HG02943 (cell line): ENCODE data around the gene CDH4.
"Not testable (repeated sequence)": the region's sequence is repeated elsewhere in the genome, so short reads cannot be mapped to it uniquely, and the experiment has no call there.

ENCODE experiments used
- ATAC-seq: cut with Tn5 transposase; IDR thresholded peaks from one replicate; pipeline ENCODE4 v1.9.1; 2021; ENCODE audit warnings: mild to moderate bottlenecking, low read depth, moderate library complexity; ENCODE audit not compliant: unreplicated experiment

CDH4 gene

DNA sequence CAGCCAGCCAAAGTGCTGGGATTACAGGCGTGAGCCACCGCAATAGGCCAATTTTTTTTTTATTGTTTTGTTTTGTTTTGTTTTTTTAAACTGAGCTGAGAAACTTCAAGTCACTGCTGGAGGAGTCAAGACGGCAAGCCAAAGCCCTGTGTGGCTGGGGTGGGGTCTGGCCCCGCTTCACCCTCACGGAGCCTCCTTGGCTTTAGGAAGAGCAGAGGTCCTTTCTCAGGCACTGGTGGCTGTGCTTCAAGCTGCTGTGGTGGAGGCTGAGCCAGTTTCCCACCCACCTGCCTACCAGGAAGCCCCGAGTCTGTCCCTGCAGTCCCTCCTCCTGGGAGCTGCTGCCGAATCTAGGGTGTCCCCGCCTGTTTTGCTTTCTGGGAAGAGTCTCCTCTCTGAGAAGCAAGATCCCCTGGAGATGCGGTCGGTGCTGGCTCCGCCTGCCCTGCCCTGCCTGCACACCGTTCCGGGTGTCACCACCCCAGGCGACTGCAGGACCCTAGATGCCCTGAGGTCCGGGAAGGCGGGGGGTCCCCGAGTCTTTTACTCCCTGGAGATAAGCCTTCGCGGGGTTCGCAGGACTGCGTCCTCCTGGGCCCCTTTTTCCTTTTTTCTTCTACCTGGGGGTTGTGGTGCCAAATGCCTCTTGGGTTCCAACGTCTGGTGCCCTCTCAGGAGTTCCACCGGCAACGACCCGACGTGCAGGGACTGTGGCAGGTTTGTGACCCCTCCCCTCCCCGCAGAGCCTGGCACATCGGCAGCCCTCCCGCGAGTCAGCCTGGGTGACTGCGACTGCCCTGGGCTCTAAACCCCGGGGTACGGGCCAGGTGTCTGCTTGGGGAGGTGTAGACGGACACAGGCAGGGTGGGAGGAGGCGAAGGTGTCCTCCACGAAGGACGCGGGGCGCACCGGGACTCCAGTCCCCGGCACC lies 712.9 kb downstream of the CDH4 start:
- ATAC-seq = no peak

DNA sequence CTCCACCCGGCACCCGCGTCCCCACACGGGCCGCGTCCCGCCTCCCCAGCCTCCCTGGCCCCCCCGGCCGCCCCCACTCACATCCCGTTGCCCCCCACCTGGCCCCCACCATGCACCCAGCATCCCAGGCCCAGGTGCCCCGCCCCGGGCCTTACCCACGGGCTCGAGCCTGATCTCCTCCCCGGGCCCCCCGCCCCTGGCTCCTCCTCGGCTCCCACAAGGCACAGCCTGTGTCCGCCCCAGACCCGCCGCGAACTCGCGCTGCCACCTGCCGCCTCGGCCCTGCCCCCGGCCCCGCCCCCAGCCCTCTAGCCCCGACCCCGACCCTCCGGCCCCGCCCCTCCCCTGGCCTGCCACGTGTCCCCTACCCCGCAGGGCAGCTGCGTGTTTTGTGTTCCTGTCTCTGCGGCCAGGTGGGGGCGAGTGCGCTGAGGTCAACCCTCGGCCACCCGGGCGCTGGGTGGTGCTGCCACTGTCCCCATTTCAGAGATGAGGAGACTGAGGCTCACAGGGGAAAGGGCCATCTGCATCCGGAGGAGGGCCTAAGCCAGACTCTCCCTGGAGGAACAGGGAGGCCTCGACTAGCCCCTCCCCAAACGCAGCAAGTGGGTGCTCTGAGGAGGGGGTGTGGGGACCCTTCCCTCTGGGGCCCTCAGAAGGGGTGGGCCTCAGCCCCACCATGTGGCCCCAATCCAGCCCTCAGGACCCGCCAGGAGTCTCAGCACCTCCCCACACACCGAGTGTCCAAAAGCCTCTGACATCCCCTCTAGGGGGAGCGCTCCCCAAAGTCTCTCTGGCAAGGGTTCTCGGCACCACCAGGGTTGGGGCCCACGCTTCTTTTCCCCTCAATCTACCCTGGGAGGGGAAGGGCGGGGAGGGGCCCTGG lies 713.8 kb downstream of the CDH4 start:
- ATAC-seq = no peak

DNA sequence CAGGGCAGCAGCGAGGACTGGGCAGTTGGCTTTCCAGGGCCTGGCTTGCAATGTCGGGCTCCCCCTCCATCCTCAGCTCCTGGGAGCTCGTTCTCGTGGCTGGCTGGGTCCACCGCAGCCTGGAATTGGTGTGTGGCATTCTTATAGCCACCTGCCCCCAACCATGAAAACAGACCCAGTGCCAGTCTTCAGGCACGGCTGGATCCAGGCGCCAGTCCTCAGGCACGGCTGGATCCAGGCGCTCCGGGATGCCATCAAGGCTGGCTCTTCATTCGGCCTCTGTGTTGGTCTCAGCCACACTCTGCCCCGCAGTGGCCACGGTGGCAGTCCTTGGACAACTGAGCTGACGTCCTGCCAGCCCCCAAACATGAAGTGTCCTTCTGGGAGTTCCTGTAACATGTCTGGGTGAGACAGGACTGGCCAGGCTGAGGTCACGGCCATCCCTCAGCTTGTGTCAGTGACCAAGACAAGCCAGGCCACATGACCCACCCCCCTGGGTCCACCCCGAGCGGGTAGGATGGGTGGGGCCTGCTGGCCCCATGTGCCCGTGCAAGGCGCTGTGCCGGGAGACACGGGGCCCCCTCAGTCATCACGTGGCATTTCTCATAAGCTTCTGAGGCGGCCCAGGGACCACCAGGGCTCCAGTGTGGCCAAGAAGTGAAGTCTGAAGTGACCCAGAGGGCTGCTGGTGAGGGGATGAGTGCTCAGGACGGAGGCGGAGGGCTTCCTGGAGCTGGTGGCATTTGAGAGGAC lies 714.6 kb downstream of the CDH4 start:
- ATAC-seq = no peak

DNA sequence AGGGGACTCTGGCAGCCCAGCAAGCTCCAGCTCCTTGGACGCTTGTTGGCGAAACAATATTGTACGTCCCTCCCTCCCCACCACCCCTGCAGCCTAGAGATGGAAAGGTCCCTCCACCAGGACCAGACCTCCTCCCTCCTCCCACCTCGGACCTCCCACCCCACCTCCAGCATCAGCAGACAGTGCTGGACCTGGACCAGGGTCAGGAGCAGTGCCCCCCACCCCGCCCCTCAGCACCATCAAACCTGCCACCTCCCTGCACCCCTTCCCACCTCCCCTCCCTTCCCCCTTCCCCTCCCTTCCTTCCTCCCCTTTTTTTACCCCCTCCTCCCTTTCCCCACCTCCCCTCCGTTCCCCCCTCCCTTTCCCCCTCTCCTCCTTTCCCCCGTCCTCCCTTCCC lies 715.2 kb downstream of the CDH4 start:
- no peak for ATAC-seq

DNA sequence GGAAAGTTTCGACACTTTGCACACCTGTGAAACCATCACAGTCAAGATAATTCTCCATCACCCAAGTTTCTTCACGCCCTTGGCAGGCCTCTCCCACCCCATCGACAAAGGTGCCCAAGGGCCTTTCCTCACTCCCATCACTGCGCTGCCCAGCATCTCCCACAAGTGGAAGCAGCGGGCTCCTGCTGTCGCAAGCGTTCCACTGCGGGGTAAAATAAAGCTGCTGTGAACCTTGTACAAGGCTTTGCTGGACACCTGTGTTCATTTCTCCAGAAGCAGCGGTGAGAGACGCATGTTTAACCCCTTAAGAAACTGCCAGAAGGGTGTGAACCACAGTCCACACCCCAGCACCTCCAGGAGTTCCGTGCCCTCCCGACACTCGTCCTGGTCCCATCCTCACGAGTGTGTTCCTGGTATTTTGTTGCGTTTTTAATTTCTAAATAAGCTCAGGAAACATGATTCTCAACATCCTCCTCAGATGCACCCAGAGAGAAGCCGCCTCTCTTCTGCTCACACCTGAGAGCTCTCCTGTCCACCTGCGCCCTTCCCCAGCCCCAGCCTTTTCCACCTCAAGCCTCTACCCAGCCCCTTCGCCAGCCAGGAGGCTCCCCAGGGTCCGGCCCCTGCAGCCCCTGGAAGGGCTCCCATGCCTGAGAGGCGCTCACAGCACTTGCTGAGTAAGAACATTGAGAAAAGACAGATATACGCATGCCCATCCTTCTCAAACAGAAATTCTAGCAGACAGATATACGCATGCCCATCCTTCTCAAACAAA lies 716.2 kb downstream of the CDH4 start:
- no peak for ATAC-seq

DNA sequence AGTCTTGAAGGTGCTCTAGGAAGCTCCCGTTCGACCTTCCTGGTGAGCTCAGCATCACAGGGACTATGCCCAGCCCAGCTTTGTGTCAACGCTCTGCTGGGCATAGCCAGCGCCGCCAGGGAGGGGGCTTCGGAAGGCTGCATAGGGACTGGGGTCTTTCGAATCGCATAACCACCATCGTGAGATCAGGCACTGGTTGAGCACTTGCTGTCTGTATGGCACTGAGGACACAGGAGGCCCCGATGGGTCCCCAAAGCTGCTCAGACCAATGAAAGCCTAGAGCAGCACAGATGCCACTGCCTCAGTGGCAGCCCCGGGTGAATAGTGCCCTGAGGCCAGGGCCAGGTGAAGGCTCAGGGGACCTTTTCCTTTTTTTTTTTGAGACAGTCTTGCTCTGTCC lies 716.9 kb downstream of the CDH4 start:
- no peak for ATAC-seq

DNA sequence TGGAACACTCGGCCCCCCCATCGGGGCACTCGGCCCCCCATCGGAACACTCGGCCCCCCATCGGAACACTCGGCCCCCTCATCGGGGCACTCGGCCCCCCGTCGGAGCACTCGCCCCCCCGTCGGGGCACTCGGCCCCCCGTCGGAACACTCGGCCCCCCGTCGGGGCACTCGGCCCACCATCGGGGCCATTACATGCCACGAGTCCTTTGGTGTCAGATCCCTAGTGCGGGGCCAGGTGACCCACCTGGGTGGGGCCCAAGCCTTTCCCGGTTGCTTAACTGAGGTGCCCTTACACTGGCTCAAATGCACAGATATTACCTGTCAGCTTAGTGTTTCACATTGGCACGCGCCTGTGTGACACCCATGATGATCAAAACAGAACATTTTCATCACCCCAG lies 717.7 kb downstream of the CDH4 start:
- ATAC-seq = no peak

DNA sequence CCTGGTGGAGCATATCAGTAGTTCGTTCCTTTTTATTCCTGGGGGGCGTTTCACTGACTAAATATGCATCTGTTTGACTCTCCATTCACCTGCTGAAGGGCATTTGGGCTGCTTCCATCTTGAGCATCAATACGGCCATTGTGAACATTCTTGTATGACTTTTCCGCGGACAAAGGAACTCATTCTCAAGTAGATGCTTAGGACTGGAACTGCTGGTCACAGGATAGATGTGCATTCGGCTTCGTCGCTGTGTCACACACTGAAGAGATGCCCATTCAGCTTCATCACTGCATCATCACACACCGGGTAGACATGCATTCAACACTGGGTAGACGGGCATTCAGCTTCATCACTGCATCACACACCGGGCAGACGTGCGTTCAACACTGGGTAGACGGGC lies 718.3 kb downstream of the CDH4 start:
- ATAC-seq = no peak

DNA sequence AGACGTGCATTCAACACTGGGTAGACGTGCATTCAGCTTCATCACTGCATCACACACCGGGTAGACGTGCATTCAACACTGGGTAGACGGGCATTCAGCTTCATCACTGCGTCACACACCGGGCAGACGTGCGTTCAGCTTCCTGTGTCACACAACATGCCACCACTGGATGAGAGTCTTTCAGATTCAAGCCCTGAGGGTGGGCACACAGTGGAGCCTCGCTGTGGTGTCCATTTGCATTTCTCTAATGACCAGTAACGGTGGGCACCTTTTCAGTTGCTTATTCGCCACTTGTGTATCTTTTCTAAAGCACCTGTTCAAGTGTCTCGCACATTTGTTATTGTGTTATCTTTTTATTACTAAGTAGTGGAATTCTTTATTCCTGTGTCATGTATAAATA lies 719.5 kb downstream of the CDH4 start:
- not testable (repeated sequence) for ATAC-seq

DNA sequence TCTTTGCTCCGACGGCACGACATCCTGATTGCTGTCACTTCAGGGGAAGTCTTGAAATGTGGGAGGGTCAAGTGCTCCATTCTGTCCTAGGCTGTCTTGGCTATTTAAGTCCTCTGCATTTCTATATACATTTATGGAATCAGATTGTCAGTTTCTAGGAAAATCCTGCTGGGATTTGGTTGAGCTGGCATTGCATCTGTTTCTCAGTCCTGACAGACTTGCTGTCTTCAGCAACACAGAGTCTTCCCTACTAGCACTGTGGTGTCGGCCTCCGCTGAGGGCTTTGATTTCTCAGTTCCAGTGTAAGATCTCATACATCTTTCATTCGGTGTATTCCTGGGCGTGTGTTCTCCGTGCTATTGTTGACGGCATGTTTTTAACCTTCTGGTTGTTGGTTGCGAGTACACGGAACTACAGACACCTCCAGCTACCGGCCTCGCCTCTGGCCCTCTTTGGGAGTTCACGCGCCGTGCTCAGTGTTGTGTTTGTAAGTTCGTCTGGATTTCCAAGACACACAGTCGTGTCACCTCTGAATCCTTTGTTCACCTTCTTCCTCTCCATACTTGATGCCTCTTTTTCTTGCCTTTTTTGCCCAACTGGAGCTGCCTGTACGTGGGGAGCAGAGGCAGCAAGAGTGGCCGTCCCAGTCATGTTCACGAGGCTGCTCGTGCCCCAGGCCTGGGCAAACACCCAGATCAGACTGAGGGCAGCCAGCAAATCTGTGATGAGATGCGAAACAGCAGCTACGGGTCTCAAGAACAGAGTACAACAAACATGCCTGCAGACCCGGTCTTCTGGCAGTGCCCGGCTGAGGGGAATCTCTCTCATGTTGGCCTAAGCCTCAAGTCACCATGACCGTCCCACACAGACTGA lies 720.8 kb downstream of the CDH4 start:
- ATAC-seq = no peak

DNA sequence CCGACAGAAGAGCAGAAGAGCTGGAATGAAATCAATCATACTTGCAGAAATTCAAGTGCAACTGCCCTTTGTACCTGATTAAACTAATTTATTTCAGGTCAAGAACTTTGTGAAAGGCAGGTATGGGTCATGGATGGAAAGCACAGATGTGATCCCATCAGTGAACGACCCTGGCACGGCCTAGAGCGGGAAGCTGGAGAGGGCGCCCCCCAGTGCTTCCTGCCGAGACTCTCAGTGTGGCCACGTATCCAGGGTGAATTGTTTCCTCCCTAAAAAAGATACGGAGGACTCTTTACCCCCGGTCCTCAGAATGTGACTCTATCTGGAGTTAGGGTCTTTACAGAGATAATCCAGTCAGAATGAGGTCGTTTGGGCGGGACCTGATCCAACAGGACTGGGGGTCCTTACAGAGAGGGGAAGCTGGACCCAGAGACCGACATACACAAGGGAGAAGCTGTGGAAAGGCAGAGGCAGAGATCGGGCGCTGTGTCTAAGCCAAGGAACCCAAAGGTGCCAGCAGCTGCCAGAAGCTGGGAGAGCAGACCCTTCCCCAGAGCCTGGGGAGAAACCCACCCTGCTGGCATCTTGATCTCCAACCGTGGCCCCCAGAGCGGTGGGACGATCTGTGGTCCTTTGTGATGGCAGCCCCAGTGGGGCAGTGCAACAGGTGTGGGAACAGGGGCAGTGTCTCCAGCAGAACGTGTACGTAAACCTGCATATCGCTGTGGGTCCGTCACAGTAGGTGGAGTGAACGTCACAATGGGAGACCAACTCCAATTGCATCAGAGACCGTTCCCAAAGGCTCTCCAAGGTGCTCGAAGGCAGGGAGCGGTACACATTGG lies 721.7 kb downstream of the CDH4 start:
- no peak for ATAC-seq

DNA sequence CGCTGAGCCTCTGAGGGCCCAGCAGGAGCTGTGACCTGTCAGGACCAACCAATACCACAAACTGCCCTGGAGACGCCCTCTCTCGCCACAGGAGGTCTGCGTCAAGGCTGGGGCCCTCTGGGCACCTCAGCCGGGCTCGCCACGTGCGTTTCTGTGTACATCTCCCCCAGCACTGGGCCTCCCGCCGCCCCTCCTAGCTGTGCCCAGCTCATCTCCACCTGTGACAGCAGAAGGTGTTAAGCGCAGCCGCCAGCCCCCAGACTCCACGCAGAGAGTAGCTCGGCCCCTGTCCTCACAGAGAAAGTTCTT lies 722.2 kb downstream of the CDH4 start:
- ATAC-seq = no peak

DNA sequence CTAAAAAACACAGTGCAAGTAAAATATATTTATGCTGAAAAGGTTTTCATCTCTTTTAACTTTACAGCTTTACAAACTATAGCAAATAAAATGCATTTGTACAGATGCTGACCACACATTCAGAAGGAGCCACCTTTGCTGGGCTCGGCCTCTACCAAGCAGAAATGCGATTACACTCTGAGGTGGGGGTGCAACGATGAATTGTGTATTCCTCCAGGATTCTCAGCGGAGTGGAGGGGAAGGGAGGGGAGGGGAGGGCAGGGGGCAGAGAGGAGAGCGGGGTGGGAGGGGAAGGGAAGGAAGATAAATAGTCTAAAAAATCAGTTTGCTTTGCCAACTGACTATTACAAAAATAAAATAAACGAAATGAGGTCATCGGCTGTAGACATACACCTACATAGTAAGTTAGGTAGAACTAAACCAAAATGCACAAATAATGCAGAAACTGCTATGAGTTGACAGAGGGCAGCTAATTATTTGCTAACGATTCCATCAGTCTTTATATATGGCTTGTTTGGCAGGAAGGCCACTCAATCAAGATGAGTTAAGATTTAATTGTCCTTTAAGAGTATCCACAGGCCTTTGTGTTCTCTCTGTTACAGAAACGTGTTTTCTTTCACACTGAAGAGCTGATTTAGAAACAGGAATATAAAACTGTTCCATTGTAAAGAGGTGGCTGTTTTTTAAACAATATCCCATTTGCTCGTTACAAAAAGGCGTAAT lies 723.5 kb downstream of the CDH4 start:
- ATAC-seq = no peak

DNA sequence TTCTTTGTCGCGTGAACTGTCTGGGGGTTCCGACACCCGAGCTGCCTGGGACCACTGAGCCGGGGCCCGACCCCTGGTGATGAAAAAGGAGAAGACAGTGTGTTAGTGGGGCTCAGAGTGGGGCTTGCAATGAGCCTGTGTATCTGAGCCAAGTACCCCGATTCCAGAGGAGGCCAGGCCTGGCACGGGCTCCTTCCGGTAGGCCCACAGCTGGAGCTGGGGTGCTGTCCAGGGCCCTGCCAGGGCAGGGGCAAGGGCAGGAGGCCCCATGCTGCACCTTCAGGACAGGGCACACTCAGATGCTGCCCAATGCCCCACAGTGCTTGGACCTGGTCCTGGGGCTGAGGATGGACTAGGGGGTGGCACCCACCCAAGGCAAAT lies 724.2 kb downstream of the CDH4 start:
- ATAC-seq = no peak

DNA sequence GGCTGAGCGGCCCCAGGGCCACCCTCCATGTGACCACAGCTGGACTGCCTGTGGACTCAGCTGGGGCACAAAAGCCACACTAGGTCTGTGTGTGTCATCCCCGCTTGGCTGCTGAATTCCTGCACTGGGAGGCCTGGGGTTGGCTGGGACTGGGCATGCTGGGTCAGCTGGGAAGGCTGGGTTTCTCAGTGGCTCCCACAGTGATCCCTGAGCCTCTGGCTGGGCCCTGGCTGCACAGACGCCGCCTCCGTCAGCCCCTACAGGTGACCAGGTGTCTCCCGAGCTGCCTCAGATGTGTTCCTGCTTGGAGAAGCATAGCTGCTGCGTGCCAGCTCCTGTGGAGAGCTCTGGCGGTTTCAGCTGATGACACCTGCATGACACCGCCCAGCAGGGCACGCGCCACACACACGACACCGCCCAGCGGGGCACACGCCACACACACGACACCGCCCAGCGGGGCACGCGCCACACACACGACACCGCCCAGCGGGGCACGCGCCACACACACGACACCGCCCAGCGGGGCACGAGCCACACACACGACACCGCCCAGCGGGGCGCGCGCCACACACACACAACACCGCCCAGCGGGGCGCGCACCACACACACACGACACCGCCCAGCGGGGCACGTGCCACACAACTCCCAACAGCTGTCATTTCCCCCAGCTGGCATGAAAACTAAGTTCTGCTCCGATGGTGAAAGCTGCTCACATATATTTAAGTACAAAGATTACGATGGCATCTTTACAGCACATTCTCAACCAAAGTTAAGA lies 724.8 kb downstream of the CDH4 start:
- no peak for ATAC-seq

DNA sequence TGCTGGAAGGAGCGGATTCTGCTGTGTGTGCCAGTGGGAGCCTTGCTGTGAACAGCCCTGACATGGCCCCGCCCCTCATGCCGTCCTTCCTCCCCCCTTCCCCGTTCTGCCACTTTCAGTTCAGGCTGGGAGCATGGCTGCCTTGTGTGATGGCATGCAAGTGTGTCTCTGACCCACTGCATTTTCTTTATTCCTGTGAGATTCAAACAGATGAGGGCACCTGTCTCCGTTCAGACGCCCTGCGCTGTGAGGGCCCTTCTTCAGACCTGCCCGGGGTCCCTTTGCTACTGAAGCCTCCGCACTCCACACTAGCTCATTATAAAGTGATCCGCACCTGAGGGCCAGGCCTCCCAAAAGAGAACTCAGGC lies 725.3 kb downstream of the CDH4 start:
- ATAC-seq = no peak

DNA sequence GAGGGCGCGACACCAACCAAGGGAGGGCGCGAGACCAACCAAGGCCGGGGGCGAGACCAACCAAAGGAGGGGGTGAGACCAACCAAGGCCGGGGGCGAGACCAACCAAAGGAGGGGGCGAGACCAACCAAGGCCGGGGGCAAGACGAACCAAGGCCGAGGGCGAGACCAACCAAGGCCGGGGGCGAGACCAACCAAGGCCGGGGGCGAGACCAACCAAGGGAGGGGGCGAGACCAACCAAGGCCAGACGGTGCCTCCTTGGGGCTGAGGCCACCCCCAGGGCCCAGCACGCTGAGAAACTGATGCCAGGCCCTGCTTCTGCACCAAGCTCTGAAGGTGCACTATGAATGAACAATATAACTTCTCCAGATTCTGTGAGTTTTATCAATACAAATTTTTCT lies 726.4 kb downstream of the CDH4 start:
- no peak for ATAC-seq
